SH-SY5Y (cell line): Measurements from ENCODE around the gene STXBP6.

Experiments
- GATA2 ChIP-seq: IDR thresholded peaks from 2 replicates; pipeline ENCODE4 v1.6.1; 2011; ENCODE audit warnings: mild to moderate bottlenecking, low read depth, low read length
- GATA3 ChIP-seq: IDR thresholded peaks from 2 replicates; pipeline ENCODE4 v1.6.1; 2011; ENCODE audit warnings: low read depth, mild to moderate bottlenecking, low read length, moderate library complexity

Gene STXBP6

DNA sequence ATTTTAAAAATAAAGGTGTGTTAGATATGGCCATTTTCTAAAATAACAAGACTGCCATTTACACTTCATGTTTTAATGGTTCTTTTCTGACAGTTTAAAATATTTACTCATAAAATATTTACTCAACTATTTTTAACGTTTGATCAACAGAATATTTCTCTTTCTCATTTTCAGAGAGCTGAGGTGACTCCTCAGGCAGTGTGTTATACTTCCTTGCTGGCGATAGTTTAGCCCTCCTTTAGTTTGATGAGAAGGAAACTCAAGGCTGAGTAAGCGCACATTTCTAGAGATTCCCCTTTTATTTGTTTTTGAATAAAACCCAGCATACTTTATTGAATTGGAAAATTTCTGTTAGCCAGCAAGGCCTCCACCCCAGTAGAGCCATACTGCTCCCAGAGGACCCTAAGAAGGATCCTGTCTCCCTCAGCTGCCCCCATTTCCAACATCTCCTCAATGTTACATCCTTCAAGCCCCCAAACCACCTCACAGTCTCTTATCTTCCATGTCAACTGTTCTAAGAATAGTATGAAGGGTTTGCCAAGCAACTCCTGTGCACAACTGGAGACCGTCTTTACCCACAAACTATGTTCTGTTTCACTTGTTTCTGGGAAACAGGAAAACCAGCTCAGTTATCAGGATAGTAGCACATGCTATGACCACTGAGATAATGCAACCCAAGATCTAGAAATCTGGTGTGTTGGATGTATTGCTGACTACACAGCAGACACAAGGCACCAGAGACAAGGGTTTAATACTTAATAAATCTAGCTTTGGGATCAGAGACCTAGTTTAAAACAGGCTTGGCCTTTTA is 129.5 kb downstream of the STXBP6 start:
- no peak for TF ChIP-seq GATA3
- TF ChIP-seq GATA2: no peak

DNA sequence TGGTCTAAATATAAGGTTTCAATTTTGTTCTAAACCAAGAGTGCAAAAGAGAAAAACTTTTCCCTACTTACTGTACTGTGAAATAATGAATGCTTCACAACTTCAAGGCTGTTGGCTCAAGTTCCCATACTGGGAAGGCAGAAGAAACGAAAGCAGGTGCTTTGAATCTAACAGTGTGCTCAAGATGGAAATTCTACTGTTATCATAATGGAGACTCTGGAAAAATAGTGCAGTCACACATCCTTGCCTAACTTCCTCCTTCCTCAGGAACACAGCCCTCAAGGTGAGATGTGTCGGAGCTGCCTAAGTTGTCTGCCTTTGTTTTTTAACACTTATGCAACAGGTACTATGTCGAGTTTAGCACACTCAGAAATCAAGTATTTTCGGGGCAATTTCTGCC is 131.1 kb downstream of the STXBP6 start:
- TF ChIP-seq GATA3: no peak
- no peak for TF ChIP-seq GATA2

DNA sequence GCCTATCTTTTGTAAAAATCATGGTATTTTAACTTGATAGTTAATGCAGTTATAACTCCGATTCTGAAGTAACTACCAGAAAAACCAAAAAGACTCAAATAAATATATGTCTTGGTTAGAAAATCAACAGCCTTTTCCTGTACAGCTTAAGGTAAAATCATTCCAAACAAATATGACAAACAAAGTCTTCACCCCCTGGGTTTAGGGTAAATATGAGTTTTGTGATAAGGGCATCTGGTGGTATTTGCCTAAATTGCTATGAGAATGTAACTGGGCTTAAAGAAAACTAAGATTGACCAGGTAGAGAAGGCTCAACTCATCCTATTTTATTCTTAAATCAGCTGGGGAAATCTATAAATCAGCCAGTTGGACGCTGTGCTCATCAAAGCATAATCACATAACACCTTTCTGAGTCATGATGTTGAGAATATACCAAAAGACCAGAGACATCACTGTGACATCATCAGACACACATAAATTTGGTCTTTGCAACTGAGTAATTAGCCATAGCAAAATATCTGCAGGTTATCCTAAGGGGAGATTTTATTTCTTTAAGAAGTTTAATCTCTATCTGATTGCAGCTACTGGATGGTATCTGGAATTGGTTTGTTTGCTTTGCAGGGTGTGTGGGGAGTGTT is 133.9 kb downstream of the STXBP6 start:
- TF ChIP-seq GATA2 (no peak), GATA3 (no peak)

DNA sequence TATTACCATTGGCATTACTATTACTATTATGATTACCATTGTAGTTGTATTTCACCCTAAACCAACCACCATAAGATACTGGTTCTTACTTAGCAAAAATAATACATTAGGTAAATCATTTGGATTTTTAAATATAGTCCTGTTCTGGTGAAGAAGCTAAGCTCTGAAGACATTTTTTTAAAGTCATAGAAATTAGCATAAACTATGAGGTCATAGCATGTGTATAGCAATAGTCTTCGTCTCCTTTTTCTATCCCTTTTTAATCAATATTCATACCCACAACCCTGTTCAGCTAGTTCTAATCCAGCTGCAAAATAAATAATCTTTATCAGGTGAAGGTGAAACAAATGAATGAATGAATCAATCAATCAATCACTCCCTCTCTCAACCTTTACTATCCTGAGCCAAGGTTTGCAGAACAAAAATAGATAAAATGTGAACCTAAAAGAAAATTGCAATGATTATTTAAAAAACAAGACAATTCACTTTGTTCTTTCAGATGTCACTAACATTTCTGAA is 134.5 kb downstream of the STXBP6 start:
- TF ChIP-seq GATA3 (no peak), GATA2 (no peak)

DNA sequence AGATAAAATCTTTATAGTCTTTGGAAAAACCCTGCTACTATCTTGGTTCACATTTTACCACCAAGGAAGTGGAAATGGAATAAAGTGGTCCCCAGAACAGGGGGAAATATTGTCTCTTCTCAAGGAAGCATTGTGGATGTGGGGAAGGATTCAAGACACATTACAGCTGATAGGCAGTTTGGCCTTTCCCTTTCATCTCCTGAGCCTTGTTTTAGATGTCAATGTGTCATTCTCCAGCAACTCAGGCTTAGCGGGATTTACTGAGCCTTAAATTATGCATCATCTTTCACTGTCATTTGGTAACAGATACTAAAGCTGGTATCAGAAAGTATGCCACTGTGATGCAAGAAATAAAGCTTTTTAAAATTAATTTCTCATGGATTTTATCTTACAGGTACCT is 136.2 kb downstream of the STXBP6 start:
- TF ChIP-seq GATA3: no peak
- TF ChIP-seq GATA2: no peak

DNA sequence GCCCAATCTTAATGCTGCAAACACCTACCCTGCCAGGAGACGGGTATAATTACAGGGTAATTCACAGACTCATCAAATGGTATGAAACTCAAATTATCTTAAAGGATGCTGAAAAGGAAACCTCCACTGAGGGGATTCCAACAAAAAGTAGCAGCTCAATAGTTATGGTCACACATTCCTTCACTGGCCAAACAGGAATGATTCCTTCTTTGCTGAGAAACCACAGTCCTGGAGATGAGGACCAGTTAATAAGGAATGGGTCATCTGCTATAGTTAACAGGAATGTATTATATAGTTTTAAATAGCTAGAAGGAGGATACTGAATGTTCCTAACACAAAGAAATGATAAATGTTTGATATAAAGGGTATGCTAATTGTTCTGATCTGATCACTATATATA is 136.9 kb downstream of the STXBP6 start:
- TF ChIP-seq GATA2 (no peak), GATA3 (no peak)

DNA sequence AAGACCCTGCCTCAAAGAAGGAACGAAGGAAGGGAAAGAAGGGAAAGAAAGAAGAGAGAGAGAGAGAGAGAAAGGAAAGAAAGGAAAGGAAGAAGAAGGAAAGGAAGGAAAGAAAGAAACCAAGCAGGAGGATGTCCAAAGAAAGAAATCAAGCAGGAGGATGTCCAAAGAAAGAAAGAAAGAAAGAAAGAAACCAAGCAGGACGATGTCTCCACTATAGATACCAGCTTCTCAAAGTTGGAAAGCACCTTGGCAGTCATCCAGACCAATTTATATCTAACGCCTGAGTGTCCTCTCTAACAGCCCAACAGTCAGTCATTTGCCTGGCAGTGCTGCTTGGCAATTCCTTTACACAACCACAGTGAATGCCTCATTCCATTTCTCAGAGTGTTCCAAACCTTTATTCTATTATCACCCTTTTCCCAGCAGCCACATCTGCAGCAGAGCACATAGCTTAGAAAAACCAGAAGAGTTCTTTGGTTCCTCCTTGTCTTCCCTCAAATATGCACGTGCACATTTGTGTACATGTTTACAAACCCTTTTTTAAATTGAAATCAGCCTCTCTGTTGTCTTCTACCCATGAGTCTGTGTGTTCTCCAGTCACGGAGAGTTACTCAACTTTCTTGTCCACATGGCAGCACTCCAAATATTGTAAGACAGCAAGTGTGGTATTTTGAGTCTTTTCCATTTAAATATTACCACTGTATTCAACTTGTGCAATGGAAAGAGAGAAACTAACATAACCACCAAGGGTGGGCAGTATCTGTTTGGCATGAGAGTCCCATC is 138.4 kb downstream of the STXBP6 start:
- TF ChIP-seq GATA2: no peak
- TF ChIP-seq GATA3: no peak

DNA sequence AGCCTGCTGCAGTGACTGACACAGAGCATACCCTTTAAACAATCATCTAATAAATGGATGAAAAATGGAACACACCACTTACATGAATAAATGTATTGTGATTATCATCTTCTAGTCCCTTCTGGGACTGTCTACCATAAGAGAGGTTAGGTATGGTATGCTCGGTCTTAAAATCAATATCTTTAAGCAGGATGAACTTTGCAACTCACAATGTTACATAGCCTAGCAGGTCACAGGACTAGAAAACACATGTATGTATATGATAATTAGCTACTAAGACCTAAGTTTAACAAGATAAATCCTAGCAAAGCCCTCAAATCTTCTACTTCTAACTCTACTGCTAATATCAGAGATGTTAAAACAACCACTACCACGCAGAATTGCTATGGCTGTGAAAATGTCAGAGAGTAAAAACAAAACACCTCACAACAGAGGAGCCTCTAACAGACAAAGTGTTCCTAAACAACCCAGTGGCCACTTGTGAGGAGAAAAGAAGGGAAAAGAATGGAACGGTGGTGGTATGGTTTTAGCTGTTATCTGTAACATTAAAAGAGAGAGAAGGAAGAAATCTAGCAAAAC is 139.4 kb downstream of the STXBP6 start:
- no peak for TF ChIP-seq GATA2
- no peak for TF ChIP-seq GATA3

DNA sequence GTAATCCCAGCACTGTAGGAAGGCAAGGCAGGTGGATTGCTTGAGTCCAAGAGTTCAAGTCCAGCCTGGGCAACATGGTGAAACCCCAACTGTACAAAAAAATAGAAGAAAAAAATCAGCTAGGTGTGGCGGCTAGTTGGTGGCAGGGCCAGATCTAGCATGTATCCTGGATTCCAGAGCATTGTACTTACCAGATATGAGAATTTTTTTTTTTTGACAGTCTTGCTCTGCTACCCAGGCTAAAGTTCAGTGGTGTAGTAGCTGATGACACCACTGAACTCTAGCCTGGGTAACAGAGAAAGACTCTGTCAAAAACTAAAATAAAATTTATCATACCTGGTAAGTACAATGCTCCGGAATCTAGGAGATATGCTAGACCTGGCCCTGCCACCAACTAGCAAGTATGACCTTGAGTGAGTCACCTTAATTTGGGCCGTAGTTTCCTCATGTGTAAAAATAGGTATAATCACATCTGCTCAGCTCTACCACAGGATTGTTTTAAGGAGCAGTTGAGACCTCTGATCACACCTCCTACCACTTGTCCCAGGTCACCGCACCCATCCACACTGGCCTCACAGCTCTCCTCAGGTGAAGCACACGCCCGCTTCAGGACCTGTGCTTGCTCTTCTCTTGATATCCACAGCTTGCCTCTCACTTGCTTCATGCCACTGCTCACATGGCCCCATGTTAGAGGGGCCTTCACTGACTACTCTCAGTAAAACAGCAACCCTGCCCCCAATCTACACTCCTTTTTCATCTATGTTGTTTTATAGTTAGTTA is 140.2 kb downstream of the STXBP6 start:
- TF ChIP-seq GATA3 (no peak), GATA2 (no peak)

DNA sequence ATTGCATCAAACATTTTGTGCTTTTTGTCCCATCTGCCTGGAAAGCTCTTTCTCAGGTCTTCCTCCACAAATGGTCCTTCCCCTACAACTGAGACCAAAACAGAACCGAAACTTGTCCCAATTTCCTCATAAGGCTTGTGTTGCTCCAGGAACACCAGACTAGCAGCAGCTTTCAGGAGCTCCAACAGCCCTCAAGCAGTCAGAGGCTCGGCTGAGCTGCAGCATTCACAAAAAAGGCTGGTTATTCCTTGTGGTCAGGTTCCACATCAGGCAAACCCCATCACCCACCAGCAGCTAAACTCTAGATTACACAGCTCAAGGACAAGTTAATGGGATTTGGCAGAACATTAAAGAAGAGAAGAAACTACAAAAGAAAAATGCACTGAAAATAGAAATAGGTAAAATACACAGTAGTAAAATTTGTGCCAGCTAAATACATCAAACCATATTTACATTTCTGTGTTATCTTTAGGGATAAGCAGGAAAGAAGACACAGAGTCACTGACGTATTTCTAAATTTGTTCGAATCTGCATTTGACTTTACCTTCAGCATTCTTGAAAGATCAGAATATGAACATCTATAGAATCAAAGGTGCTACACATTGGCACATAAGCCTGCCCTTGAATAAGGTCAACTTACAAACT is 141.2 kb downstream of the STXBP6 start:
- TF ChIP-seq GATA3 (no peak), GATA2 (no peak)

DNA sequence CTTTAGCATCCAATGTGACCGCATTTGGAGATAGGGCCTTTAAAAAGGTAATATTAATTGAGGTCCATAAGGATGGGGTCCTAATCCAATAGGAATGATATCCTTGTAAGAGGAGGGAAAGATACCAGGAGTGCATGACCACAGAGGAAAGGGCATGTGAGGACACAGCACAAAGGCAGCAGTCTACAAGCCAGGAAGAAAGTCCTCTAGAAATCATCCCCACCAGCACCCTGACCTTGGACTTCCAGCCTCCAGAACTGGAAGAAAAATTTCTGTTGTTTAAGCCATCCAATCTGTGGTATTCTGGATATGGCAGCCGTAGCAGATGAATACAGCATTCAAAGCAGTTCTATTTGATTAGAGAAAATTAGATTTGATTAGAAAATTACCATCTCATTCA is 145.4 kb downstream of the STXBP6 start:
- TF ChIP-seq GATA3 (no peak), GATA2 (no peak)

DNA sequence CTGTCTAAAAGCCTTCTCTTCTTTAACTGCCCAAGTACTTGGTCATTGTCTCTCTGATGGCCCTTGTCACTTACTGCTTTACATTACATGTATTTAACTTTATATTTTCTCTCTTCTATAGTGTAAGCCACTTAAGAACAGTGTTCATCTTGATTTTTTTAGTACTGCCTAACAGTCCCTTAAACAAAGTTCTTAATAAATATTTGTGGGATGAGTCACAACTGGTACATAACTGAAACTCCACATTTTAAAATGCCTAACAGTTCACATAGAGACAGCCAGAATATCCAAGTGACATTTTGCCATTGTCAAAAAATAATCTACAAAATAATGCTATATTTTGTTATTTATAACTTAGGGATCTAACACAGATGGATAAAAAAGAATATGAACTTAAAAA is 146.6 kb downstream of the STXBP6 start:
- no peak for TF ChIP-seq GATA3
- no peak for TF ChIP-seq GATA2

DNA sequence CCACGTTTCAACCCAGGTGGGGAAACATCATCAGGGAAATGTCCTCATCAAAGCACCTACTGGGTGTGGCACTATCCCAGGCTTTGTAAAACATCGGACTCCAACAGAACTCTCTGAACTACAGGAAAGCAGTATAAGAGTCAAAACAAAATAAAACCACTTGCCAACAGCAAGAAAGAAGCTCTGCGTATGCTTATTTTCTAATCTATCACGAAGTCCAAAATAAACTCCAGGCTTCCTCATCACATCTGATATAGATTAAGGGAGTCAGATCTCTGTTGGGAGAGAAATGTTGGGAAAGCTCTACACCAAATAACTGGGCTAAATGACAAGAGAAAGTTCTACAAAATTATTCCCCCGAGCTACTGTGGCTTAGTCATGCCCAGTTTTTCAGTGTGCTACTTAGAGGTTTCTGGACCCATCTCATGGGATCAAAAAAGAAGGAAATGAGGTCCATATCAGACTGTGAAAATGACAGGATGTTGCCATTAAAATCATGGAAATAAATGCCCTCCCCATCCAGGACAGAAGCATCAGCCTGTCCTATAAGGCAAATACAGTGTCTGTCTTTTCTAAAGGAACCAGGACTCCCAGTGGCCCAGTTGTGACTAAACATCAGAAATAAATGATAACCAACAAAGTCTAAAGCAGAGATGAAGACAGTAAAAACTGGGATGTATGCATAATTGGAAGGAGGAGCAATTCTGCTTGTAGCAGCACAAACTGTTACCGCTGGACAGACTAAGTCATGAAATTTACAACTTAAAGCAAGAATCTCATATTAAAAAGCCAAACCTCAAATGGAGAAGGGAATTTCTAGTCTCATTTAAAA is 149.5 kb downstream of the STXBP6 start:
- TF ChIP-seq GATA2 (no peak), GATA3 (no peak)
